NCI-H69 (cell line): ENCODE data around the gene TMEM183A.
"Not testable (repeated sequence)": the region's sequence is repeated elsewhere in the genome, so short reads cannot be mapped to it uniquely, and the experiment has no call there.

Experiments used
- DNase-seq: peaks from one replicate; lab custom pipeline; 2025; lab: John Stamatoyannopoulos, UW

The TMEM183A gene

DNA sequence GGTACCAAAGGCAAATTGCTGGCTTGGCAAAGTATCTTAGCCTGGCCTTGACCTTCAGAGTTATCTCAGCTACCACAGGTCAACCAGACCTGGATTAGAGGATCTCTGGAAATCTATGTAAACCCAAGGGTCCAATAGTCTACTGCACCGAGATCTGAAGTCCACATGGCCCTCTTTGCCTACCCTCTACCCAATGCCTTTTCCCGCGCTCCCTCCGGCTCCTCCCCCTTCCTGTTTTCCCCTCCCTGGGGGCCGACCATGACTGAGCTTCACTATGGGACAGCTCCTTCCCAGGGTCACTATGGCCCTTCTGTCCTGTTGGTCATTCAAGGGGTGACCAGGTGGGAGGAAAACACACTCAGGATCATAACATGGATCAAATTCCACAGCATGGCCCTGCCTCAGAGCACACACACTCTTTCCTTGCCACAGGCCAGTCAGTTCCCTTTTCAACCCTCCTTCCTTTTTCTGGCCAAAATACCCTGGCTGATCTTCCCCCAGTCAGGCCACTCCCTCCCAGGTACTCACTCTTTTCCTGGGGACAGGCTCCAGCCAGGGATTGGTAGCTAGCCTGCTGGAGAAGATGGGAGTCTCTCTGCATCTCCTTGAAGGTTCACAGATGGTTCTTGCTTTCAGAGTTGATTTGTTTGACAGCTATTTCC, 19.1 kb upstream of the TMEM183A start:
- DNase-seq, result no peak

- DNase-seq, result no peak
These were observed 17.3 kb upstream of the TMEM183A start for GRCh38 chr1:202989879-202990278.

- no peak for DNase-seq
These were observed 16.1 kb upstream of the TMEM183A start for GRCh38 chr1:202991112-202991511.

DNA sequence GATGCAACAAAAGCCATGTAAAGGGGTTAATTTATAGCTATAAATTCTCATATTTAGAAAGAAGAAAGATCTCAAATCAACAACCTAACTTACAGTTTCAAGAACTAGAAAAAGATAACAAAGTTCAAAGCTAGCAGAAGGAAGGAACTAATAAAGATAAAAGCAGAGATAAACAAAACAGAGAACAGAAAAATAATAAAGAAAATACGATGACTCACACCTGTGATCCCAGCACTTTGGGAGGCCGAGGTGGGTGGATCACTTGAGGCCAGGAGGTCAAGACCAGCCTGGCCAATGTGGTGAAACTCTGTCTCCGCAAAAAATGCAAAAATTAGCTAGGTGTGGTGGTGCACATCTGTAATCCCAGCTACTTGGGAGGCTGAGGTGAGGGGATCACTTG, 12.4 kb upstream of the TMEM183A start:
- DNase-seq, result no peak

DNA sequence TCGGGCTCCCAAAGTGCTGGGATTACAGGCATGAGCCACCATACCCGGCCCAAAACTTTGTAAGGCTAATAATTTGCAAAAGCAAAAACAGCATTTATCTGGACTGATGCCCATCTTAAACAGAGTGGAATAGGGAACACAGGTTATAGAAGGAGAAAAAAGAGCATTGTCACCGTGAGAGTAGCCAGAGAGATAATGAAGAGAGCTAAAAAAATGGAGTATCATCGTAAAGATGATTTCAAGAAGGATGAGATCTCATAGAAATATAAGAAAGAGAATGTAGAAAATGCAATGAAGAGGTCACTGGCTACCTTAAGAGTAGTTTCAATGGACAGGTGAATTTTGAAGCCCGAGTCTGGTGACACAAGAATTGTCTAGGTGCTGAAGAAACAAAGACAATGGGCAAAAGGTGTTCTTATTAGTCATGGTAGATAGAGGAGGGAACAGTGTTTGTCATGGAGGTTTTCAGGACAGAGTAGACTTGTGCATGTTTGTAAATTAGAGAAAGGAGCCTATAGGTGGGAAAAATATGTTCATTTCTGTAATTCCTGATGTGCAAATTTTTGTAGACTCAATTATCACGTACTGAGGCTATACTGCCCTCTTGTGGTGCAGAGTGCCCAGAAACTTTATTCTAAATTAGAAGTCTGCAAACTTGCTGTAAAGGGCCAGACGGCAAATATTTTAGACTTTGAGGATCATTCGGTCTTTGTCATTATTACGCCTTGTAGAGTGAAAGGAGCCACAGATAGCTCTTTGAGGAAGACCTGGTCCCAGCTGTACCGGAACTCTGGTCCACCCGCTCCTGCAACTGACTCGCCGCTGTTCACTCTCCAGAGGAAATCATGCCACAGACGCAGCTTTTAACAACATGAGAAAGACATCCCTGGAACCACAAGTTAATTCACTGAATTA, 8.1 kb upstream of the TMEM183A start:
- DNase-seq, result peak; percentile 67

GRCh38 chr1:203000217-203000944, 6.8 kb upstream of the TMEM183A start:
- DNase-seq, result no peak

DNA sequence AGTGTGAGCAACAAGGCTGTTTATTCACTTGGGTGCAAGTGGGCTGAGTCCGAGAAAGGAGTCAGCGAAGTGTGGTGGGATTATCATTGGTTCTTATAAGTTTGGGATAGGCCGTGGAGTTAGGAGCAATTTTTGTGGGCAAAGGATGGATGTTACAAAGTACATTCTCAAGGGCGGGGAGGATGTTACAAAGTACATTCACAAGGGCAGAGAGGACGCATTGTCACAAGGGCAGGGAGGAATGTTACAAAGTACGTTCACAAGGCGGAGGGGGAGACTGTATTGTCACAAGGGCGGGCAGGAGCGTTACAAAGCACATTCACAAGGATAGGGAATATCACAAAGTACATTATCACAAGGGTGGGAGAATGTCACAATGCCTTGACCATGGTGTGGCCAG, 5.2 kb upstream of the TMEM183A start:
- no peak for DNase-seq

- DNase-seq, result no peak
These were observed 4.2 kb upstream of the TMEM183A start for GRCh38 chr1:203002951-203003350.

- DNase-seq, result not testable (repeated sequence)
These were observed 1.6 kb upstream of the TMEM183A start for GRCh38 chr1:203005395-203006142.

GRCh38 chr1:203009185-203009584, 2.0 kb downstream of the TMEM183A start:
- no peak for DNase-seq

GRCh38 chr1:203011582-203011981, 4.4 kb downstream of the TMEM183A start:
- DNase-seq, result no peak

- no peak for DNase-seq
These were observed 9.9 kb downstream of the TMEM183A start for GRCh38 chr1:203017061-203017460.

- no peak for DNase-seq
These were observed 10.5 kb downstream of the TMEM183A start for GRCh38 chr1:203017692-203018091.

DNA sequence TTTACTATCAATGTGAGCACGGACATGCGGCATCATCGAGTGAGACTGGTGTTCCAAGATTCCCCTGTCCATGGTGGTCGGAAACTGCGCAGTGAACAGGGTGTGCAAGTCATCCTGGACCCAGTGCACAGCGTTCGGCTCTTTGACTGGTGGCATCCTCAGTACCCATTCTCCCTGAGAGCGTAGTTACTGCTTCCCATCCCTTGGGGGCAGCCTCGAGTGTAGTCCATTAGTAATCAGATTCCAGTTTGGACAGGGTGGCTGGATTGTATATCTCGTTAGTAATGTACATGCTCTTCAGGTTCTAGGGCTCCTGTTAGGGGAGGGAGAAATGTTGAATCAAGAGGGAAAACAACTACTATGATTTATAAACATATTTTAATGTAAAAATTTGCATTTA, 15.7 kb downstream of the TMEM183A start:
- DNase-seq, result not testable (repeated sequence)

GRCh38 chr1:203025686-203026030, 18.5 kb downstream of the TMEM183A start:
- DNase-seq, result no peak

GRCh38 chr1:203026031-203026665, 19.0 kb downstream of the TMEM183A start, which contains the start of gene PPFIA4:
PPFIA4 (plus strand) TSS chr1:203026491; CDS start chr1:203039009, 12,518 bp downstream.
- DNase-seq, result peak; percentile 97

GRCh38 chr1:203026666-203027663, 19.8 kb downstream of the TMEM183A start:
- peak; percentile 58 for DNase-seq

GRCh38 chr1:203028067-203028783, 21.1 kb downstream of the TMEM183A start:
- peak; percentile 47 for DNase-seq

- peak; percentile 81 for DNase-seq
These were observed 21.8 kb downstream of the TMEM183A start for GRCh38 chr1:203028784-203029553.
